Measurements from ENCODE around the gene TMEM185A.
"Not testable (repeated sequence)": the region's sequence is repeated elsewhere in the genome, so short reads cannot be mapped to it uniquely, and the experiment has no call there.

The TMEM185A gene

DNA sequence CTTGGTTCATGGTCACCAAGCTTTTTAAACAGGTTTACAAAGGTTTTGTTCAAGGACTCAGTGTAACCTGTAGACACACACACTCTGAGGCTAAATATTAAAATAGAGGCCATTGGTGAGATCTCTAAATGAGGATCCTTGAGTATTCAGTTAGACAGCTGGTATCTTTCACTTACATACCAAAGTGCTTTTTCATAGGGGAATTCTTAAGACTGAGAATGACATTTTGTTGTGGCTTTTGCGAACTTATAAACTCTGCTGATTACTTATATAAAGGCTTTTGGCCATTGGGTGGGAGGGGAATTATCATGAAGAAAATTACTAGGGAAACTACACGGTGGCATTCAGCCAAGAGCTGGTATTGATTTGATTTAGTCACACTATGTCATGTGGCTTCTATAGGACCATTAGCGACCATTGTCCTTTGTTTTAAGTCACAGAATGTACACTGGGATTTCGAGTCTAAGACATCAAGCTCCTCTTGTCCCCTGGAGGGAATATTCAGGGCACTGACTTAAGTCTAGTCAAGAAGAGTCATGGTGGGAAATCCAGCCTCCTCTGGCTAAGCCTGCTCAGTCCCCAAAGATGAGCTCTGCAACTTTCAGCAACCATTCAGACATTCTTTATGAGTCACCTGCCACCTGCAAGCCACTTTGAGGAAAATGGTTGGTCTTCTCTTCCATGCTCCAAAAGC lies 80.2 kb downstream of the TMEM185A start:
- DNase-seq (ENCODE audit: low read depth) = not testable (repeated sequence)

DNA sequence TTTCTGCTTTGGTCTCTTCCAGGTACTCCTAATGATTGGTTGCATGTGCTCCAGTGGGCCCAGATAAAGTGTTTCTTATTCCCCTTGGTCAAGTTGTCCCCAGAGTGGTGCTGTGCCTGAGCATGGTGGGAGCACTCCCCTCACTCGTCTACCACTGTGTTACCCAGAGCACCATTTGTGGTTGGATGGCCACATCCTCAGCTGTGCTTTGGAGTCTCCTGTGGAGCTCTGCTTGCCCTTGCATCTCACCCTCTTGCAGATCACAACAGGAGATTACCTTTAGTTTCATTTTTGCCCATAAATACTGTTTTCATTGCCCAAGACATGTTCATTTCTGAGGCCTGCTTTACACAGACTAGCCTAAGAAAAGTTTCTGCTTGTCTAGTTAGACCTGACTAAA lies 81.1 kb downstream of the TMEM185A start:
- DNase-seq (ENCODE audit: low read depth) = not testable (repeated sequence)

DNA sequence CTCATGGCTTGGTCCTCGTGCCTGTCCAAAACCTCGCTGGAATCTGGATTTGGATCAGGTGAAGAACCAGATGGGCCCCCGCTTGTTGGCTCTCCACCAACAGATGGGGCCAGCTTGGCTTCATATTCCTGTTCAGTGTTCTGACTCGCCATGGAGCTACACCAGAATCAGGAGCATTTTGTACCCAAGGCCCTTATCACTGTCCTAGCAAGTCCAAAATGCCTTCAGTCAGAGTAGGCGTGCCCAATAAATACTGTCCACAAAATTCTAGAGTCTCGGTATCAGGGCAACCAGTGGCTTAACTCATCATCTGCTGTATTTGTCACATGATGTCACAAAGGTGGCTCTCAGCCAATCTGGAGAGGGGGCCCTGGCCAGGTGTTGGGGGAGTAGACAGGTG lies 81.9 kb downstream of the TMEM185A start, which contains the start of gene HSFX3:
TSS of gene HSFX3 (minus strand) at position 224 of the 400 bp plus-strand sequence. CDS start at position 152, 72 bp downstream.
- not testable (repeated sequence) for DNase-seq (ENCODE audit: low read depth)

DNA sequence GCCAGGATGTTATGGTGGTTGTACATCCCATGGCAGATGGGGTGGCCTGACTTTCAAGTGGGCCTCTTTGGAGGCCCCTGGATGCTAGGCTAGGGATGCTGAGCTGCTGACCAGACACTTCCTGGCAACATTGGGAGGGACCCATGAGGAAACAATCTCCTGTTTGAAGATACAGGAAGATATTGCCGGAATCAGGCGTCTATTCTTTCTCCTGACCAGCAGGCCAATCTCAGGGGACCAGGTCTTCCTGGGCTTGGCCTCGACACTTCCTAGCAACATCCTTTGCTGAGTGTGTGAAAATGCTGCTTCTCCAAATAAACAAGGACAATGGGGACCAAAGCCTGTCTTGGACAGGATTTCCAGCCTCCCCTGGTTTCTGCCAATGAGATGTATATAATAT lies 83.8 kb downstream of the TMEM185A start:
- not testable (repeated sequence) for DNase-seq (ENCODE audit: low read depth)

DNA sequence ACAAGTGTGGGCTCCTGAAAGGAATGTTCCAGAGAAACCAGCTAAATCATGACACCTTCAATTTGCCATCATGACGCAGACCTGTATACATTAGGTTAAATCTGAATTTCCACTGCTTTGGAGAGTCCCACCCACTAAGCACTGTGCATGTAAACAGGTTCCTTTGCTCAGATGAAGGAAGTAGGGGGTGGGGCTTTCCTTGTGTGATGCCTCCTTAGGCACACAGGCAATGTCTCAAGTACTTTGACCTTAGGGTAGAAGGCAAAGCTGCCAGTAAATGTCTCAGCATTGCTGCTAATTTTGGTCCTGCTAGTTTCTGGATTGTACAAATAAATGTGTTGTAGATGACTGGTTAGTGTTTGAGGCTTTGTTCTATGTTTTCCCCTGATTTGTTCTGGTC lies 84.6 kb downstream of the TMEM185A start:
- DNase-seq (ENCODE audit: low read depth) = not testable (repeated sequence)

Data from fibroblast of the conjunctiva (primary cell).